Measurements from ENCODE around the gene BARX1.
"Not testable (repeated sequence)": the region's sequence is repeated elsewhere in the genome, so short reads cannot be mapped to it uniquely, and the experiment has no call there.

BARX1 gene, protein sequence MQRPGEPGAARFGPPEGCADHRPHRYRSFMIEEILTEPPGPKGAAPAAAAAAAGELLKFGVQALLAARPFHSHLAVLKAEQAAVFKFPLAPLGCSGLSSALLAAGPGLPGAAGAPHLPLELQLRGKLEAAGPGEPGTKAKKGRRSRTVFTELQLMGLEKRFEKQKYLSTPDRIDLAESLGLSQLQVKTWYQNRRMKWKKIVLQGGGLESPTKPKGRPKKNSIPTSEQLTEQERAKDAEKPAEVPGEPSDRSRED

GRCh38 chr9:93955111-93955980 lies at the start of gene BARX1:
TSS of gene BARX1 (minus strand) at chr9:93955355. CDS start at chr9:93955146, 209 bp downstream.
- intact Hi-C loops (cut with DNase I): no loop called here

GRCh38 chr9:94002316-94003140 lies 47.4 kb upstream of the BARX1 start:
- DNase-seq: peak in 22 of 42 donors; percentile 9 to 73 (median 26)

More at GRCh38 chr9:93955111-93955980, at the start of gene BARX1:
- DNase-seq: no peak

GRCh38 chr9:93996863-93997262 lies 41.7 kb upstream of the BARX1 start:
- intact Hi-C loops (cut with DNase I): no loop called here
- DNase-seq: no peak

More at GRCh38 chr9:94002316-94003140, 47.4 kb upstream of the BARX1 start:
- intact Hi-C loops (cut with DNase I): no loop called here

DNA sequence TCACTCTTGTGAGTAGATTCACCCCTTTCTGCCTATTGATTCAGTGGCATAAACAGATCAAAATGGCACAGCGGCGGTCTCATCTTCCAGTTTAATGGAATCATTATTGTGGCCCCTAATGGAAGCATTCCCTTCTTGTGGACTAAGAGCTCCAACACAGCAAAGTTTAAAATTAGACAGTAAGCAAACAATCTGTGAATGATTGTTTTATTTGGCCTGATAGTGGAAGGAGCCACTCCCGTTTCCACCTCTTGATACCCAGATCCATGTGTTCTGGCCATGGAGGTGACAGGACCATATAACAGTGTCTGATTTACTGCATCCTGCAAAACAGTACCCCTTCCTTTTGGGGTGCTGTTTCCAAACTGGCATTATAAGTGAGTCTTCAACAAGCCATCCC lies 41.2 kb upstream of the BARX1 start:
- DNase-seq: no peak
- intact Hi-C loops (cut with DNase I): no loop called here

GRCh38 chr9:93994545-93994944 lies 39.4 kb upstream of the BARX1 start:
- no peak for DNase-seq
- intact Hi-C loops (cut with DNase I): no loop called here

DNA sequence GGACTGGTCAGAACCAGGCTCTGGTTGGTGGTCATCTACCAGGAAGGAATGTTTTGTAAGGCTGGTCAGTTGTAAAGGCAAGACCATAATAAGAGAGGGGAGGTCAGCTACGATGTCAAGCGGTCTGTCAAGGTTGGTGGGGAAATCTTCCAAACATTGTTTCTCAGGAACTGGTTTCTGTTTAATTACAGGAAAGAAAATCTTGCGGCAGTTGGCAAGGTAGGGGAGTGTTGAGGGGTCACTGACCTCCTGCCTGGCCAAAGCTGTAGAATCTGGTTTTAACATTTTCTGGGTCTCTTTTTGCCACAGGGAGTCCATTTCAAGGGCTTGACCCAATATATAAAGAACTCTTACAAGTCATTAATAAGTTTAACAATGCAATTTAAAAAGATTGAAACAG lies 39.0 kb upstream of the BARX1 start:
- intact Hi-C loops (cut with DNase I): no loop called here
- no peak for DNase-seq

DNA sequence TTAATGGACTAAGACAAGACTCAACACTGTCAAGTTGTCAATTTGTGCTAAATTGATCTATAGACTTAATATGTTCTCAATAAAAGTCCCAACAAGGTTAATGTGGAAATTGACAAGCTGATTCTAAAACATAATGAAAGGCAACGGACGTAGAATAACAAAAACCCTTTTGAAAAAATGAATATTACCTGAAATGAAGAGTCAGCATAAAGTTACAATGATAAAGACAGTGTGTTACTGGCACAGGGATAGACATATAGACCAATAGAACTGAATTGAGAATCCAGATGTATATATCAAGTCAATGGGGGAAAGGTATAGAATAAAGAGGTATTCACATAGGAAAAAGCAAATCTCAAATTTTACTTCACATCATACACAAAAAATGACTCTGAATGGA lies 37.7 kb upstream of the BARX1 start:
- DNase-seq: no peak
- intact Hi-C loops (cut with DNase I): no loop called here

- DNase-seq: no peak
- intact Hi-C loops (cut with DNase I): no loop called here
Measured at GRCh38 chr9:93990448-93990847, 35.3 kb upstream of the BARX1 start.

- intact Hi-C loops (cut with DNase I): no loop called here
- no peak for DNase-seq
Measured at GRCh38 chr9:93988056-93988455, 32.9 kb upstream of the BARX1 start.

- intact Hi-C loops (cut with DNase I): no loop called here
- DNase-seq: no peak
Measured at GRCh38 chr9:93984860-93985259, 29.7 kb upstream of the BARX1 start.

DNA sequence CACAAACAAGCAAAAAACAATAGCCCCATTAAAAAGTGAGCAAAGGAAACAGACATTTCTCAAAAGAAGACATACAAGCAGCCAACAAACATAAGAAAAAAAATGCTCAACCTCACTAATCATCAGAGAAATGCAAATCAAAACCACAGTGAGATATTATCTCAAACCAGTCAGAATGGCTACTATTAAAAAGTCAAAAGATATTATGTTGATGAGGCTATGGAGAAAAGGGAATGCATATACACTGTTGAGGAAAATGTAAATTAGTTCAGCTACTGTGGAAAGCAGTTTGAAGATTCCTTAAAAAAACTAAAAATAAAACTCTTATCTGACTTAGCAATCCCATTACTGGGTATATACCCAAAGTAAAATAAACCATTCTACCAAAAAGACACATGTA lies 28.7 kb upstream of the BARX1 start:
- no peak for DNase-seq
- intact Hi-C loops (cut with DNase I): no loop called here

DNA sequence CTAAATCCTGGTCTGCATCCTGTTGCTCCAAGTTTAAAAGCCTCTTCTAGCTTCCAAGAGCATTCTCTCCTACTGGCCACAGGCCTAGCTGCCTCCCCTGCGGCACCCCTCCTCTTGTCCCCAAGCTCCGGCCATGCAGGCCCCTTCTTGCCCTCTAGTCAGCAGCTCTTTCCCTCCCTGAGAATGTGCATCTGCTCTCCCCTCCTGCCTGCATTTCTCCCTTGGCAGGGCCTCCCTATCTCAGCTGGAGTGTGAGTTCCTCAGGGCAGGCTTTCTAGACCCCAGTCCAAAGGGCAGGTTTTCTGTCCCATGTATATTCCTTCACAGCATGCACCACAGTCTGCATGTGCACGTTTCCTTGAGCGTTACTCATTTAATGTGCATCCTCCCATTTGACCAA lies 24.6 kb upstream of the BARX1 start:
- no peak for DNase-seq
- intact Hi-C loops (cut with DNase I): no loop called here

DNA sequence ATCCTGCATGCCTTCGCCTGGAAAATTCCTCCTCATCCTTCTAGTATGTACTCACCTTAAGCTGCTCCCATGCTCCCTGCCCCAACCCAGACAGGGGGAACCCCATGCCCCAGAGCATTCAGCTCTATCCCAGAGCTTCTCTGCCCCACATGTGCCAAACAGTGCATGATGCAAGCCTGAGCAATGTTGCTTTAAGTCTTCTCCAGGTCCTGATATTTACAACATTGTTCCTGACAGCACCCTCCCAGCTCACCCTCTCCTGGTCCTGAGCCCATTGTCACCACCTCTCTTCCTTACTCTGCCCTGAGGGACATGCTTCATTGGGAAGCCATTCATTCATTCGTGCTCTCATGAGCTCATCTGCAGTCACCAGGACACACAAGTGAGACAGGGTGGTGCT lies 23.4 kb upstream of the BARX1 start:
- intact Hi-C loops (cut with DNase I): no loop called here
- DNase-seq: no peak

DNA sequence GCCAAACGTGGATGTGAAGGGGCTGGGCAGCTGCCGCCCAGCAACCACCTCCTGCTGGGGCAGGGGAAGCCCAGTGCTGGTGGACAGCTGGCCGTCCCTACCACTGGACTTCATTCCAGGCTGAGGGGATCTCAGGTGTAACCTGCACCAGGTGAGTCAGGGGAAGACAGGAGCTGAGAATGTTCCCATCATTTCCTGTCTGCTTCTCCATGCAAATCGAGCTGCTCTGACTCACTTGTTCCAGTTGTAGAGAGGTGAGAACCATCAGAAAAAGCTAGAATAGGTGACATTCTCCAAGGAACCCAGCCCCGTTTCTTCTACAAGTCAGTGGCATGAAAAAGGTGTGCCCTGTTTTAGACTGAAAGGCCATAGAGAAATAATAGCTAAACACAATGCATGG lies 21.8 kb upstream of the BARX1 start:
- intact Hi-C loops (cut with DNase I): no loop called here
- no peak for DNase-seq

DNA sequence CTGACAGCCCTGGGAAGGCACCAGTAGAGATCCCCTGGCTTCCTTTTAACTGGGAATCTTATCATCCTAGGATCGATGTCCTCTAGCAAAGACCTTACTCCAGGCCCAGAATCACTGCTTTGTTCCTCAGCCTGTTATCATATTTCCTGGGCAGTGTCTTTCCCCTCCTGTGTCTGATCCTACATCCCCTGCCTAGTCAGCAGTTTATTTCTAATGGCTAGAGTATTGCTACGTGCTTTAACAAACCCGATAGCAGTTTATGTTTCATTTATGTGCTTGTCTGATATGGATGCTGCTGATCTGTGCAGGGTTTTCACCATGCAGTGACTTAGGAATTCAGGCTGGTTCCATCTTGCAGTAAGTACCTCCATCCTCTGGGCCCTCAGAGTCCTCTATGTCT lies 20.9 kb upstream of the BARX1 start:
- intact Hi-C loops (cut with DNase I): no loop called here
- no peak for DNase-seq

DNA sequence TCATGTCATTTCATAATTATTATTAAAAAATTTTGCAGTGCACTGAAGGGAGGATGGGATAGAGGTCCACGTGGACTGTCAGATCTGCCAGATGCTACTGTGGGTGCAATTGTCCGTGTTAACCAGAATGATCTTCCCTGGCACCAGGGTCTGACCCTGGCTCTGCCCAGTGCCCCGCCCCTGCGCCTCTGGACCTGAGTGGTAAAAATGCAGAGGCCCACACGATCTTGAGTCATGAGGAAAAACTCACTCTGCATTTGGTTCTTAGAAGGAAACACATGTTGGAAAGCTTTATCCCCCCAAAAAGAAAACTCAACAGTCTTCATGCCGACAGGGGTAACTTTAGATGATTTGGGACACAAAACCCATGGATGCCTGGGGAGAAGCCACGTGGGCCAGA lies 20.1 kb upstream of the BARX1 start:
- intact Hi-C loops (cut with DNase I): no loop called here
- no peak for DNase-seq

DNA sequence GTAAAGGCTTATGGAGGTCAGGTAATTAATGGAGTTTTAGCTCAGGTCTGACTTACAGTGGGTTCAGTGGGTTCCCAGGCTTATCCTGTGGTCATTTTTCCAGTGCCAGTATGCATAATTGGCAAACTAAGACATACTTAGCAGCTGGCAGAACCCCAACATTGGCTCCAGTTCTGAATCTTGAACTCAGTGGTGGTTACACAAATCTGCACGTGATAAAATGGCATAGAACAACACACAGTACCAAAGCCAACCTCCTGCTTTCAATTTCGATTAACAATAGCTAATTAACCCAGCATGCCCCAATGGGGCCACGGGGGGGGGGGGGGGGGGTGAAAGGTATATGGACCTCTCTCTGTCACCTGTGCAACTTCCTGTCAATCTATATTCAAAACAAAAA lies 19.0 kb upstream of the BARX1 start:
- intact Hi-C loops (cut with DNase I): no loop called here
- DNase-seq: no peak

- intact Hi-C loops (cut with DNase I): not testable (repeated sequence)
Measured at GRCh38 chr9:93972655-93973054, 17.5 kb upstream of the BARX1 start.

GRCh38 chr9:93969328-93969661 lies 14.1 kb upstream of the BARX1 start:
- DNase-seq: peak in 1 of 42 donors; percentile 17
- intact Hi-C loops (cut with DNase I): no loop called here

More at GRCh38 chr9:93972655-93973054, 17.5 kb upstream of the BARX1 start:
- not testable (repeated sequence) for DNase-seq

Measured in head of caudate nucleus (tissue), 42 donors.